Liver (tissue), 3 donors: Measurements from ENCODE around the gene MSH6.

Experiments used
- CTCF ChIP-seq: fragments of 150-350 bp; IDR thresholded peaks from 2 replicates; pipeline ENCODE4 v1.5.1; 2017; ENCODE audit warnings: improper control_type of control experiment, low read depth, low read length; ENCODE audit not compliant: missing input control
- EGR1 ChIP-seq, 2 donors: IDR thresholded peaks; 2 replicates each; pipeline ENCODE4 v1.6.1; 2016 to 2018; ENCODE audit warnings: antibody characterized with exemption in 2 of 2, low read depth in 2 of 2
- FOXA1 ChIP-seq: IDR thresholded peaks from 2 replicates; pipeline ENCODE4 v1.6.1; 2016; ENCODE audit warnings: antibody characterized with exemption
- GABPA ChIP-seq, 2 donors: IDR thresholded peaks in 1 of 2; conservative IDR thresholded peaks in 1 of 2; 2 replicates each; pipeline ENCODE4 v1.6.1; 2016; ENCODE audit warnings: antibody characterized with exemption in 2 of 2, mild to moderate bottlenecking in 1 of 2, moderate library complexity in 1 of 2
- JUND ChIP-seq, 2 donors: IDR thresholded peaks; 2 replicates each; pipeline ENCODE4 v1.6.1; 2016; ENCODE audit warnings: antibody characterized with exemption in 2 of 2
- TAF1 ChIP-seq: conservative IDR thresholded peaks from 2 replicates; pipeline ENCODE4 v1.6.1; 2016; ENCODE audit warnings: antibody characterized with exemption, mild to moderate bottlenecking
- YY1 ChIP-seq: IDR thresholded peaks from 2 replicates; pipeline ENCODE4 v1.6.1; 2016; ENCODE audit warnings: antibody characterized with exemption, mild to moderate bottlenecking
- ZBTB33 ChIP-seq: IDR thresholded peaks from 2 replicates; pipeline ENCODE4 v1.6.1; 2016; ENCODE audit warnings: antibody characterized with exemption
- TF ChIP-seq, protein P1 (sequence below): IDR thresholded peaks from 2 replicates; pipeline ENCODE4 v1.6.1; 2016; ENCODE audit warnings: antibody characterized with exemption
- TF ChIP-seq, protein P2 (sequence below): IDR thresholded peaks from 2 replicates; pipeline ENCODE4 v1.6.1; 2016; ENCODE audit warnings: antibody characterized with exemption
- donor health status: healthy.
- donor health status: healthy.

DNA sequence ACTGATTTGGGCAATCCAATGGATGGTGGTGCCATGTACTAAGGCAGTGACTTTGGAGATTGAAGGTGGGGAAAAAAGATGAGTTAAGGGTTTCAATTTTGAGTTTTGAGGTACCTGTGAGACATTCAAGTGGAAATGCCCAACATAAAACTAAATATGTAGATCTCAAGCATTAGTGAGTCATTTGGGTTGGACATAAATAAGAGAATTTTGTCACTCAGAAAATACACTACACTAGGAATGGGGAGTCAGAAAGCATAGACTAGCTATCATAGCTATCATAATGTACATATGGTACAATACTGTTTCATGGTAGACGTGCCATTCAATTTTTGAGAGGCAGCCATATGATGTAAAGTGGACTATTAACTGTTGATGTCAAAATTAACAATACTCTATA lies 67.3 kb downstream of the MSH6 start:
- no peak for TF ChIP-seq TAF1
- TF ChIP-seq EGR1 (IDR thresholded peaks at IDR 0.05; ENCODE audit: low read depth in 2 of 2): no peak
- TF ChIP-seq CTCF: no peak
- TF ChIP-seq ZBTB33: no peak
- TF ChIP-seq, protein P1, sequence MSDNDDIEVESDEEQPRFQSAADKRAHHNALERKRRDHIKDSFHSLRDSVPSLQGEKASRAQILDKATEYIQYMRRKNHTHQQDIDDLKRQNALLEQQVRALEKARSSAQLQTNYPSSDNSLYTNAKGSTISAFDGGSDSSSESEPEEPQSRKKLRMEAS: no peak
- TF ChIP-seq, protein P2, sequence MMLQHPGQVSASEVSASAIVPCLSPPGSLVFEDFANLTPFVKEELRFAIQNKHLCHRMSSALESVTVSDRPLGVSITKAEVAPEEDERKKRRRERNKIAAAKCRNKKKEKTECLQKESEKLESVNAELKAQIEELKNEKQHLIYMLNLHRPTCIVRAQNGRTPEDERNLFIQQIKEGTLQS: no peak
- no peak for TF ChIP-seq JUND (IDR thresholded peaks at IDR 0.05)
- no peak for TF ChIP-seq YY1
- TF ChIP-seq GABPA (IDR thresholded peaks at IDR 0.05 in 1 of 2, conservative IDR thresholded peaks at IDR 0.05 in 1 of 2): no peak
- TF ChIP-seq FOXA1: no peak
